Sigmoid colon (tissue), 4 donors: Measurements from ENCODE around the gene CHMP1B.

Experiments
- POLR2AphosphoS5 ChIP-seq, 4 donors: sonication (generic); formaldehyde crosslinking; IDR thresholded peaks; one replicate each; pipeline ENCODE4 v1.6.1; 2017; ENCODE audit warnings: antibody characterized with exemption in 4 of 4
- TF ChIP-seq, protein P1 (sequence below), 4 experiments: fragments of 450-650 bp in 3 of 4; fragments of 200-600 bp in 1 of 4; IDR thresholded peaks; one replicate each; pipeline ENCODE4 v1.5.1; 2016 to 2019; ENCODE audit warnings: antibody characterized with exemption in 4 of 4, mild to moderate bottlenecking in 3 of 4, moderate library complexity in 2 of 4

DNA sequence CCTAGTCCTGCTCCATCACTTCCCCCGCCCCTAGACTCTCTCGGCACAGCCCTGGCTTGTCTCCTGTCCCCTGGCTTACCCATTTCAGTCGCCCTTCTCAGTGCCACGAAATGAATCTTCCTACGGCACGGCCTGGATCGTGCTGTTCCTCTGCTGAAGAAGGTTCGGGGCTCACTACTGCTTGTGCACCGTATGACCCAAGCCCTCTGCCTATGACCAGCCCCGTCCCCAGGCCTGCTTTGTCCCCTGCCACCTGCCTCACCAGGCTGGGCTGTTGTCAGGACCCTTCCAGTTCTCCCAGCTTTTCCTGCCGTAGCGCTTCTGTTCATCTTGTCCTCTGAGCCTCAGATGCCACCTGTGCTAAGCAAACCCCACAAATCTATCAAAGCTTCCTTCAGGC lies 13.9 kb downstream of the CHMP1B start:
- TF ChIP-seq, protein P1, sequence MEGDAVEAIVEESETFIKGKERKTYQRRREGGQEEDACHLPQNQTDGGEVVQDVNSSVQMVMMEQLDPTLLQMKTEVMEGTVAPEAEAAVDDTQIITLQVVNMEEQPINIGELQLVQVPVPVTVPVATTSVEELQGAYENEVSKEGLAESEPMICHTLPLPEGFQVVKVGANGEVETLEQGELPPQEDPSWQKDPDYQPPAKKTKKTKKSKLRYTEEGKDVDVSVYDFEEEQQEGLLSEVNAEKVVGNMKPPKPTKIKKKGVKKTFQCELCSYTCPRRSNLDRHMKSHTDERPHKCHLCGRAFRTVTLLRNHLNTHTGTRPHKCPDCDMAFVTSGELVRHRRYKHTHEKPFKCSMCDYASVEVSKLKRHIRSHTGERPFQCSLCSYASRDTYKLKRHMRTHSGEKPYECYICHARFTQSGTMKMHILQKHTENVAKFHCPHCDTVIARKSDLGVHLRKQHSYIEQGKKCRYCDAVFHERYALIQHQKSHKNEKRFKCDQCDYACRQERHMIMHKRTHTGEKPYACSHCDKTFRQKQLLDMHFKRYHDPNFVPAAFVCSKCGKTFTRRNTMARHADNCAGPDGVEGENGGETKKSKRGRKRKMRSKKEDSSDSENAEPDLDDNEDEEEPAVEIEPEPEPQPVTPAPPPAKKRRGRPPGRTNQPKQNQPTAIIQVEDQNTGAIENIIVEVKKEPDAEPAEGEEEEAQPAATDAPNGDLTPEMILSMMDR (IDR thresholded peaks at IDR 0.05), result no peak
- no peak for TF ChIP-seq POLR2AphosphoS5 (IDR thresholded peaks at IDR 0.05)
